K562 (cell line): ENCODE data around the gene CCDC54. TPM values are rescaled to one million over a fixed set of nuclear protein-coding genes. Genes with fewer than 3 reads are reported as not detected.

Source experiments
- ATAC-seq: fragments of 200-7000 bp; cut with Tn5 transposase; 3 replicates; pipeline ENCODE4 v1.9.1; 2020; ENCODE audit warnings: moderate library complexity
- BruUV-seq: library from RNA; stranded (reverse); fragments of 400-500 nt; replicated peaks from 2 replicates; lab custom pipeline; 2021; lab: Mats Ljungman, UMichigan
- CTCF ChIA-PET: fragments of 300-600 bp; formaldehyde crosslinking; extraction: SDS; loops from one replicate; lab custom pipeline; 2021; ENCODE audit warnings: low intra/inter-chr PET ratio; lab: Yijun Ruan, JAX
- POLR2A ChIA-PET: fragments of 300-600, 350-650 bp; sonication (Branson Sonifier 250); formaldehyde crosslinking; extraction: SDS; loops from one replicate; lab custom pipeline; 2021; ENCODE audit warnings: antibody characterized with exemption, inconsistent platforms; lab: Yijun Ruan, JAX
- DNase-seq, 4 experiments: peaks; one replicate each; pipeline versions ENCODE4 v3.0.0 to v3.0.0-alpha.2; 2011 to 2018; ENCODE audit warnings: low spot score in 3 of 4, mixed read lengths in 3 of 4; ENCODE audit errors: extremely low read depth in 1 of 4
- FAIRE-seq: peaks from 2 replicates; lab custom pipeline; 2011; peaks lifted over from hg19 to GRCh38; lab: Jason Lieb, UNC
- H2AFZ ChIP-seq: 2 replicates; pipeline ENCODE4 v1.6.0; 2011; ENCODE audit warnings: low read depth, low read length, control low read depth, inconsistent platforms
- H3K27ac ChIP-seq: fragments of 200-600 bp; 3 replicates; pipeline ENCODE4 v1.8.0; 2011; ENCODE audit warnings: low read depth, mild to moderate bottlenecking, control low read depth, inconsistent platforms, low read length, moderate library complexity, mixed read lengths; ENCODE audit errors: extremely low read depth
- H3K27me3 ChIP-seq, 2 experiments: fragments of 300-600 bp in 1 of 2; 2 replicates in 1 of 2; 3 replicates in 1 of 2; pipeline versions ENCODE4 v1.6.0 to v1.8.0; 2011; ENCODE audit warnings: inconsistent platforms in 2 of 2, low read length in 2 of 2, mild to moderate bottlenecking in 1 of 2, mixed read lengths in 1 of 2, moderate library complexity in 1 of 2; ENCODE audit not compliant: control insufficient read depth in 2 of 2, insufficient read depth in 2 of 2
- H3K36me3 ChIP-seq: fragments of 300-600 bp; 3 replicates; pipeline ENCODE4 v1.8.0; 2011; ENCODE audit warnings: mild to moderate bottlenecking, low read length, inconsistent platforms; ENCODE audit not compliant: control insufficient read depth, insufficient read depth
- H3K4me1 ChIP-seq, 2 experiments: fragments of 200-600 bp in 1 of 2; replicated peaks in 1 of 2; 2 replicates in 1 of 2; 3 replicates in 1 of 2; pipeline versions ENCODE4 v1.5.1 to v1.8.0; 2011; ENCODE audit warnings: inconsistent platforms in 2 of 2, low read length in 2 of 2, mild to moderate bottlenecking in 1 of 2, mixed read lengths in 1 of 2, moderate library complexity in 1 of 2; ENCODE audit not compliant: control insufficient read depth in 2 of 2, insufficient read depth in 2 of 2
- H3K4me2 ChIP-seq: 2 replicates; pipeline ENCODE4 v1.6.1; 2011; ENCODE audit warnings: low read length, control low read depth, inconsistent platforms, mixed read lengths; ENCODE audit not compliant: insufficient read depth
- H3K4me3 ChIP-seq: fragments of 200-600 bp; sonication (generic), shearing (Covaris generic); 2 replicates; pipeline ENCODE4 v1.5.1; 2016; ENCODE audit warnings: control low read depth, inconsistent platforms
- H3K79me2 ChIP-seq: fragments of 200-600 bp; 3 replicates; pipeline ENCODE4 v1.8.0; 2011; ENCODE audit warnings: low read length, inconsistent platforms; ENCODE audit not compliant: control insufficient read depth, insufficient read depth
- H3K9ac ChIP-seq, 2 experiments: 2 replicates each; pipeline versions ENCODE4 v1.6.0 to v1.6.1; 2011; ENCODE audit warnings: low read depth in 2 of 2, low read length in 2 of 2, control low read depth in 1 of 2, inconsistent platforms in 1 of 2, mild to moderate bottlenecking in 1 of 2, mixed read lengths in 1 of 2; ENCODE audit not compliant: insufficient read depth in 1 of 2
- H3K9me1 ChIP-seq: one replicate; pipeline ENCODE4 v1.6.0; 2011; ENCODE audit warnings: inconsistent platforms, mild to moderate bottlenecking, low read length, moderate library complexity; ENCODE audit not compliant: control insufficient read depth, insufficient read depth
- H3K9me3 ChIP-seq: replicated peaks from 2 replicates; pipeline ENCODE4 v1.5.1; 2011; ENCODE audit warnings: low read depth, low read length, inconsistent platforms; ENCODE audit not compliant: control insufficient read depth, insufficient read depth
- H4K20me1 ChIP-seq: replicated peaks from 2 replicates; pipeline ENCODE4 v1.6.1; 2011; ENCODE audit warnings: low read length, inconsistent platforms, mixed read lengths; ENCODE audit not compliant: control insufficient read depth, insufficient read depth
- ARHGAP35 ChIP-seq: fragments of 450-650 bp; IDR thresholded peaks from 2 replicates; pipeline ENCODE4 v1.6.1; 2018; ENCODE audit not compliant: partially characterized antibody
- CHD2 ChIP-seq: IDR thresholded peaks from 2 replicates; pipeline ENCODE4 v1.6.1; 2011; ENCODE audit warnings: low read depth, low read length
- GTF2F1 ChIP-seq: IDR thresholded peaks from 2 replicates; pipeline ENCODE4 v1.6.1; 2011; ENCODE audit warnings: low read depth, low read length, improper control_type of control experiment
- NFE2L1 ChIP-seq: fragments of 450-650 bp; IDR thresholded peaks from 2 replicates; pipeline ENCODE4 v1.6.1; 2016; ENCODE audit warnings: missing genetic modification characterization, low read depth, mild to moderate bottlenecking, missing compliant biosample characterization, moderate library complexity, borderline replicate concordance
- ZNF217 ChIP-seq: sonication (generic); formaldehyde crosslinking; IDR thresholded peaks from 2 replicates; pipeline ENCODE4 v1.8.0; 2022; ENCODE audit warnings: mild to moderate bottlenecking, missing genetic modification reagents
- WGBS: fragments of 100-300 bp; shearing (Covaris generic); methylation state at CpG from one replicate; pipeline ENCODE4 v1.1.6; 2016; ENCODE audit warnings: low coverage, mixed read lengths; ENCODE audit not compliant: insufficient coverage; ENCODE audit errors: missing lambda C conversion rate; 5-methylcytosine and 5-hydroxymethylcytosine counted together
- in situ Hi-C: fragments of 300-500 bp; cut with MboI; formaldehyde crosslinking; loops from 4 replicates; pipeline ENCODE4 v1.15.0; 2018; ENCODE audit warnings: inconsistent platforms, mixed read lengths
- intact Hi-C: fragments of 100-400 bp; cut with micrococcal nuclease; formaldehyde crosslinking; loops from 2 replicates; pipeline ENCODE4 v1.14.2; 2022
- polyA plus RNA-seq, 8 experiments: library from polyadenylated mRNA; depleted of rRNA in 4 of 8; stranded (reverse) in 5 of 8; unstranded in 3 of 8; fragments of >200 nt; fragmentation: Nextera tagmentation in 2 of 8; fragmentation: Illumina TruSeq in 1 of 8; extraction: Ambion mirVana in 2 of 8; extraction: Trizol in 1 of 8; gene quantifications; 2 replicates each; pipeline versions ENCODE4 v1.2.1 to v1.2.3, GENCODE V29; 2011 to 2014; ENCODE audit warnings: inconsistent platforms in 1 of 8, missing spikeins in 1 of 8
- total RNA-seq, 7 experiments: library from RNA; depleted of rRNA in 6 of 7; stranded (reverse); fragments of >200 nt in 6 of 7; fragmentation: Illumina TruSeq in 2 of 7; extraction: Trizol in 2 of 7; gene quantifications; 2 replicates each; pipeline versions ENCODE4 v1.2.1 to v1.2.3, GENCODE V29; 2011 to 2021; ENCODE audit warnings: low replicate concordance in 1 of 7
- TF ChIP-seq, protein P1 (sequence below): fragments of 250-450 bp; sonication (Bioruptor Pico); IDR thresholded peaks from 2 replicates; pipeline ENCODE4 v1.4.0; 2020
- TF ChIP-seq, protein P2 (sequence below): sonication (generic); formaldehyde crosslinking; IDR thresholded peaks from 2 replicates; pipeline ENCODE4 v1.9.0; 2022; ENCODE audit warnings: mild to moderate bottlenecking, missing genetic modification reagents
- TF ChIP-seq, protein P3 (sequence below): sonication (generic); formaldehyde crosslinking; IDR thresholded peaks from 2 replicates; pipeline ENCODE4 v1.8.0; 2023; ENCODE audit warnings: mild to moderate bottlenecking, missing genetic modification reagents
- TF ChIP-seq, protein P4 (sequence below): fragments of 250-450 bp; sonication (Bioruptor Pico); IDR thresholded peaks from 2 replicates; pipeline ENCODE4 v1.8.0; 2022; ENCODE audit warnings: moderate library complexity, mild to moderate bottlenecking, inconsistent platforms

CCDC54 gene
- total and polyA plus RNA-seq, 9 of the 15 experiments (the other 6 are each of a cell fraction or from before 2014, with no cell fraction given): not detected

DNA sequence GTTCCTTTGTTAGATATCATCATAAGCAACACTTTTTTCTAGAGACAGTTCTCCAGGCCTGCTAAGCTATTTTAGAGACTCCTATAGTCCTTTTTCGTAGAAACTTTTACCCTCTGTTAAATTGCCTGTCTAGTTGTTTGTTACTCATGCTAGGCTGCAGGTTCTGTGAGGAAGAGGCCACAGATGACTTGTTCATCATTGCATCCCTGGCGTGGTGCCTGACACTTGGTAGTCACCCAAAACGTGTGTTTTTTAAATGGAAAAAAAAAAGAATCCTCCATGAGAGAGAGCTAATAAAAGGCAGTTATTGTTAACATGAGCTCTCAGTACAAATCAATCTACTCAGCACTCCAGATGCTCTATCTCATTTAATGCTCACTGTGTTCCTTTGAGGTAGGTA, 35.1 kb downstream of the CCDC54 start (continued):
- TF ChIP-seq ZNF217 (no peak), GTF2F1 (no peak), NFE2L1 (tag) (no peak), ARHGAP35 (no peak)
- TF ChIP-seq, protein P1, sequence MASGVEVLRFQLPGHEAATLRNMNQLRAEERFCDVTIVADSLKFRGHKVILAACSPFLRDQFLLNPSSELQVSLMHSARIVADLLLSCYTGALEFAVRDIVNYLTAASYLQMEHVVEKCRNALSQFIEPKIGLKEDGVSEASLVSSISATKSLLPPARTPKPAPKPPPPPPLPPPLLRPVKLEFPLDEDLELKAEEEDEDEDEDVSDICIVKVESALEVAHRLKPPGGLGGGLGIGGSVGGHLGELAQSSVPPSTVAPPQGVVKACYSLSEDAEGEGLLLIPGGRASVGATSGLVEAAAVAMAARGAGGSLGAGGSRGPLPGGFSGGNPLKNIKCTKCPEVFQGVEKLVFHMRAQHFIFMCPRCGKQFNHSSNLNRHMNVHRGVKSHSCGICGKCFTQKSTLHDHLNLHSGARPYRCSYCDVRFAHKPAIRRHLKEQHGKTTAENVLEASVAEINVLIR (CRISPR knock-in tag): no peak
- TF ChIP-seq, protein P2, sequence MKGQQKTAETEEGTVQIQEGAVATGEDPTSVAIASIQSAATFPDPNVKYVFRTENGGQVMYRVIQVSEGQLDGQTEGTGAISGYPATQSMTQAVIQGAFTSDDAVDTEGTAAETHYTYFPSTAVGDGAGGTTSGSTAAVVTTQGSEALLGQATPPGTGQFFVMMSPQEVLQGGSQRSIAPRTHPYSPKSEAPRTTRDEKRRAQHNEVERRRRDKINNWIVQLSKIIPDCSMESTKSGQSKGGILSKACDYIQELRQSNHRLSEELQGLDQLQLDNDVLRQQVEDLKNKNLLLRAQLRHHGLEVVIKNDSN (CRISPR knock-in tag): no peak

DNA sequence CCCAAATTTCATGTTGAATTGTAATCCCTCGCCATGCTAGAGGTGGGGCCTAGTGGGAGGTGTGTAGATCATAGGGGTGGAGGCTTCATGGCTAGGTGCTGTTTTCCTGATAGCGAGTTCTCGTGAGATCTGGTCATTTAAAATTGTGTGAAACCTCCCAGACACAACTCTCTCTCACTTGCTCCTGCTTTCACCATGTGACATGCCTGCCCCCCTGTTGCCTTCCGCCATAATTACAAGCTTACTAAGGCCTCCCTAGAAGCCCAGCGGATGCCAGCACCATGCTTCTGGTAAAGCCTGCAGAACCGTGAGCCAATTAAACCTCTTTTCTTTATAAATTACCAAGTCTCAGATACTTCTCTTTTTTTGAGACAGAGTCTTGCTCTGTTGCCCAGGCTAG, 36.0 kb downstream of the CCDC54 start:
- H3K9me3 ChIP-seq: no peaks in the 10 kb centered on the region
- no peaks in the 10 kb centered on the region for H3K36me3 ChIP-seq
- no peak for FAIRE-seq
- no peak overlapping the region for H3K4me3 ChIP-seq
- H3K9me1 ChIP-seq: no peaks in the 10 kb centered on the region
- no peak for DNase-seq
- H3K9ac ChIP-seq: no peak overlapping the region
- no peak for ATAC-seq
- in situ Hi-C loops: no loop called here
- H3K79me2 ChIP-seq: no peaks in the 10 kb centered on the region
- H4K20me1 ChIP-seq: no peaks in the 10 kb centered on the region
- no TSS peak for BruUV-seq
- TF ChIP-seq, protein P3, sequence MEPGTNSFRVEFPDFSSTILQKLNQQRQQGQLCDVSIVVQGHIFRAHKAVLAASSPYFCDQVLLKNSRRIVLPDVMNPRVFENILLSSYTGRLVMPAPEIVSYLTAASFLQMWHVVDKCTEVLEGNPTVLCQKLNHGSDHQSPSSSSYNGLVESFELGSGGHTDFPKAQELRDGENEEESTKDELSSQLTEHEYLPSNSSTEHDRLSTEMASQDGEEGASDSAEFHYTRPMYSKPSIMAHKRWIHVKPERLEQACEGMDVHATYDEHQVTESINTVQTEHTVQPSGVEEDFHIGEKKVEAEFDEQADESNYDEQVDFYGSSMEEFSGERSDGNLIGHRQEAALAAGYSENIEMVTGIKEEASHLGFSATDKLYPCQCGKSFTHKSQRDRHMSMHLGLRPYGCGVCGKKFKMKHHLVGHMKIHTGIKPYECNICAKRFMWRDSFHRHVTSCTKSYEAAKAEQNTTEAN (CRISPR knock-in tag): no peak
- peak; percentile 35; the same call in 1 of the 2 replicates for TF ChIP-seq CHD2
- TF ChIP-seq, protein P4, sequence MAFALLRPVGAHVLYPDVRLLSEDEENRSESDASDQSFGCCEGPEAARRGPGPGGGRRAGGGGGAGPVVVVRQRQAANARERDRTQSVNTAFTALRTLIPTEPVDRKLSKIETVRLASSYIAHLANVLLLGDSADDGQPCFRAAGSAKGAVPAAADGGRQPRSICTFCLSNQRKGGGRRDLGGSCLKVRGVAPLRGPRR (CRISPR knock-in tag): no peak
- TF ChIP-seq, all 486 proteins: peak for 1
- no peak overlapping the region for H3K27ac ChIP-seq
- no peaks in the 10 kb centered on the region for H3K27me3 ChIP-seq
- no peaks in the 10 kb centered on the region for H3K4me1 ChIP-seq
- WGBS: 13% methylated on average over 6 of the region's 6 CpGs
- ChIA-PET CTCF (no interaction called here), POLR2A (no interaction called here)
- intact Hi-C loops: no loop called here
- no peak overlapping the region for H2AFZ ChIP-seq
- H3K4me2 ChIP-seq: no peak overlapping the region
